HG02798 (cell line): ENCODE data around the gene MAZ.
"Not testable (repeated sequence)": the region's sequence is repeated elsewhere in the genome, so short reads cannot be mapped to it uniquely, and the experiment has no call there.

ENCODE experiments used
- ATAC-seq: cut with Tn5 transposase; IDR thresholded peaks from one replicate; pipeline ENCODE4 v1.9.1; 2021; ENCODE audit warnings: mild to moderate bottlenecking; ENCODE audit not compliant: unreplicated experiment, poor library complexity

MAZ gene

GRCh38 chr16:29806099-29806579, at the start of gene MAZ:
MAZ (plus strand) TSS chr16:29806529; CDS start chr16:29806702, 173 bp downstream.
- ATAC-seq = peak; percentile 20

GRCh38 chr16:29756654-29757053, 49.7 kb upstream of the MAZ start:
- no peak for ATAC-seq

GRCh38 chr16:29757086-29757485, 49.2 kb upstream of the MAZ start:
- not testable (repeated sequence) for ATAC-seq

GRCh38 chr16:29757950-29758466, 48.3 kb upstream of the MAZ start:
- ATAC-seq = no peak

- no peak for ATAC-seq
Measured at GRCh38 chr16:29760567-29761279, 45.6 kb upstream of the MAZ start.

GRCh38 chr16:29761280-29761651, 45.1 kb upstream of the MAZ start:
- ATAC-seq = not testable (repeated sequence)

- ATAC-seq = no peak
Measured at GRCh38 chr16:29761882-29762281, 44.4 kb upstream of the MAZ start.

GRCh38 chr16:29763326-29763725, 43.0 kb upstream of the MAZ start:
- no peak for ATAC-seq

GRCh38 chr16:29765167-29766032, 40.9 kb upstream of the MAZ start:
- no peak for ATAC-seq

GRCh38 chr16:29766571-29766970, 39.8 kb upstream of the MAZ start:
- ATAC-seq = no peak

GRCh38 chr16:29767062-29767461, 39.3 kb upstream of the MAZ start:
- no peak for ATAC-seq

- ATAC-seq = no peak
Measured at GRCh38 chr16:29769507-29769906, 36.8 kb upstream of the MAZ start.

- no peak for ATAC-seq
Measured at GRCh38 chr16:29770250-29770929, 35.9 kb upstream of the MAZ start.

- ATAC-seq = not testable (repeated sequence)
Measured at GRCh38 chr16:29772330-29772729, 34.0 kb upstream of the MAZ start.

GRCh38 chr16:29774730-29775129, 31.6 kb upstream of the MAZ start:
- ATAC-seq = no peak

- ATAC-seq = no peak
Measured at GRCh38 chr16:29775742-29776408, 30.5 kb upstream of the MAZ start.

GRCh38 chr16:29777576-29778350, 28.6 kb upstream of the MAZ start, which contains the start of gene ZG16:
ZG16 (plus strand) TSS chr16:29778256; CDS start chr16:29779267, 1,011 bp downstream.
- ATAC-seq = no peak

- no peak for ATAC-seq
Measured at GRCh38 chr16:29779474-29779873, 26.9 kb upstream of the MAZ start.
